ENCODE results near the gene SRSF7.

- TF ChIP-seq POLR2A (IDR thresholded peaks at IDR 0.05; ENCODE audit: low read length) (no peak), GATA1 (IDR thresholded peaks at IDR 0.05; ENCODE audit: low read depth, low read length) (no peak)
These were observed 20.1 kb downstream of the SRSF7 start for GRCh38 chr2:38731090-38731489.
